Heart left ventricle (tissue), 16 donors: Measurements from ENCODE around the gene CTNNB1. TPM values are rescaled to one million over a fixed set of nuclear protein-coding genes. Genes with fewer than 3 reads are reported as not detected.

Experiments used
- ATAC-seq, 4 donors: fragments of 200-7000 bp; cut with Tn5 transposase; one replicate each; pipeline ENCODE4 v1.9.1; 2020 to 2022; ENCODE audit warnings: moderate library complexity in 4 of 4, mild to moderate bottlenecking in 3 of 4, moderate number of reproducible peaks in 1 of 4
- DNase-seq, 5 donors: peaks; one replicate each; pipeline ENCODE4 v3.0.0-alpha.2; 2020
- H3K27ac ChIP-seq, 12 donors: fragments of 200-600 bp; sonication (generic) in 4 of 12; one replicate each; pipeline versions ENCODE4 v1.5.0 to v1.8.0; 2016 to 2022; ENCODE audit warnings: mild to moderate bottlenecking in 2 of 12
- H3K27me3 ChIP-seq, 9 donors: fragments of 200-600 bp; sonication (generic) in 2 of 9; one replicate each; pipeline versions ENCODE4 v1.5.1 to v1.8.0; 2016 to 2022; ENCODE audit warnings: mild to moderate bottlenecking in 3 of 9
- H3K36me3 ChIP-seq, 9 donors: fragments of 200-600 bp; sonication (generic) in 2 of 9; one replicate each; pipeline versions ENCODE4 v1.5.0 to v1.8.0; 2018 to 2022; ENCODE audit warnings: mild to moderate bottlenecking in 2 of 9
- H3K4me1 ChIP-seq, 12 donors: fragments of 200-600 bp; sonication (generic) in 4 of 12; one replicate each; pipeline versions ENCODE4 v1.5.0 to v1.8.0; 2016 to 2022; ENCODE audit warnings: mild to moderate bottlenecking in 3 of 12
- H3K4me3 ChIP-seq, 12 donors: fragments of 200-600 bp; sonication (generic) in 4 of 12; one replicate each; pipeline versions ENCODE4 v1.5.0 to v1.8.0; 2017 to 2022; ENCODE audit warnings: mild to moderate bottlenecking in 9 of 12, moderate library complexity in 4 of 12
- H3K9me3 ChIP-seq, 12 donors: fragments of 200-600 bp; sonication (generic) in 4 of 12; one replicate each; pipeline versions ENCODE4 v1.5.0 to v1.8.0; 2016 to 2022; ENCODE audit warnings: mild to moderate bottlenecking in 1 of 12
- CTCF ChIP-seq, 12 donors: fragments of 200-600 bp; sonication (generic) in 4 of 12; IDR thresholded peaks; one replicate each; pipeline versions ENCODE4 v1.5.0 to v1.8.0; 2018 to 2022; ENCODE audit warnings: antibody characterized with exemption in 12 of 12, mild to moderate bottlenecking in 5 of 12
- POLR2A ChIP-seq, 2 donors: fragments of 450-650 bp; IDR thresholded peaks; one replicate each; pipeline ENCODE4 v1.6.1; 2017; ENCODE audit warnings: antibody characterized with exemption in 2 of 2, mild to moderate bottlenecking in 2 of 2, moderate library complexity in 2 of 2
- WGBS, 4 donors: extraction: QIAGEN DNeasy Blood & Tissue Kit in 2 of 4; methylation state at CpG; one replicate each; pipeline versions ENCODE4 v1.1.5 to v1.1.7; 2013 to 2018; 5-methylcytosine and 5-hydroxymethylcytosine counted together
- intact Hi-C, 10 donors: fragments of 100-400 bp; cut with DNase I; formaldehyde crosslinking; loops; one replicate each; pipeline versions ENCODE4 v1.11.1 to v1.14.2; 2022
- polyA plus RNA-seq, 2 donors: library from polyadenylated mRNA; stranded (reverse); fragments of 200-250 nt; gene quantifications; one replicate each; pipeline ENCODE4 v1.2.3, GENCODE V29; 2013
- total RNA-seq, 9 donors: library from RNA; depleted of rRNA in 2 of 9; stranded (reverse); fragments of >200 nt in 2 of 9; fragmentation: NEBNext Ultra II Directional in 3 of 9; extraction: Animal tissue kit (Norgen Biotek cat#: 25700) in 3 of 9; gene quantifications; one replicate each; pipeline versions ENCODE4 v1.1.0 to v1.2.4, GENCODE V29; 2016 to 2023
- donor health status: ischemic (EF 13 %, LVEDD 7.1; RV severe dilation, severe dysfunction).
- donor health status: healthy with polysubstance abuse.
- donor health status: DM: no; HTN: yes; CAD: no.
- donor health status: DM: no; HTN: no; CAD: no.
- donor health status: ischemic (EF 25% LVEDD 6.9; RV normal size, moderate dysfunction).
- donor health status: ischemic (EF 25% LVEDD 5.7; RV mildly dilated, moderate dysfunction).
- donor health status: healthy.
- donor health status: DM: yes; HTN: yes; CAD: no.
- donor health status: ischemic (EF 35%, LVEDD 5.7; RV mildly dilated, moderate dysfunction).
- donor health status: nonischemic (EF 11% LVEDD 7.7; RV severe dilation, severe dysfunction).
- donor health status: DM: yes; HTN: yes; CAD: no.
- donor health status: PGD.
- donor health status: ischemic (EF 29% LVEDD 5.4; RV normal size, mild dysfunction).
- donor health status: nonischemic (EF 23%, LVEDD 6.1; RV moderate dilation, normal function).

CTNNB1 gene
- total and polyA plus RNA-seq, 11 donors = 25.6 to 301 (median 208) TPM

DNA sequence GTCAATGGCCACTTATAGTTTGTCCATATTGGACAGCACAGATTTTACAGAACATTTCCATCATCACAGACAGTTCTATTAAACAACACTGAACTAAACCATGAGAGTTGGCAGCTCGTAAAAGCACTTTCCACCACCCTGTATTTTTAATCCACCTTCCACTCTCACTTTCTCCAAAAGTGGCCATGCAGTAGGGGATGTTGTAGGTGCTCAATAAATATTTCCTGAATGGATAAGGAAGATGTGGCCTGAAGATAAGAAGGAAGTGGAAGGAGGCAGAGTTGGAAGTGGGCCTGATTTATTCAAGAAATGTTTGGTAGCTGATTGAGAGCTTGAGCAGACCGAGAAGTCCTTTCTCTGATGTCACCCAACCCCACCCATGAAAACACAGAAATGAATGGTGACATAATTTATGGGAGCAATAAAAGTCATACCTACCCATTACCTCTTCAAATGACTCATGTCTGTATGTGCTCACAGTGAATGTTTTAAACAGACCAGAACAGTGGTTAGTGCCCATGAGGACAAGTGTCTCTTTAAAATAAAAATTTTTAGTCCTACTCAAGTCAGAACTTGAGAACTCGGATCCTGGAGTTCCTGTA is 39.6 kb upstream of the CTNNB1 start:
- ATAC-seq (no peak), DNase-seq (no peak)
- intact Hi-C loops = no loop called here
- Histone ChIP-seq H3K27ac (no peak overlapping the region), H3K9me3 (no peaks in the 10 kb centered on the region), H3K36me3 (no peaks in the 10 kb centered on the region), H3K4me1 (no peaks in the 10 kb centered on the region), H3K27me3 (no peaks in the 10 kb centered on the region), H3K4me3 (no peak overlapping the region)
- TF ChIP-seq CTCF (IDR thresholded peaks at IDR 0.05) = no peak
- TF ChIP-seq POLR2A (IDR thresholded peaks at IDR 0.05) = no peak
- 85 to 90% (median 86%) methylated on average over 3 of the region's 3 CpGs for WGBS, 4 donors

DNA sequence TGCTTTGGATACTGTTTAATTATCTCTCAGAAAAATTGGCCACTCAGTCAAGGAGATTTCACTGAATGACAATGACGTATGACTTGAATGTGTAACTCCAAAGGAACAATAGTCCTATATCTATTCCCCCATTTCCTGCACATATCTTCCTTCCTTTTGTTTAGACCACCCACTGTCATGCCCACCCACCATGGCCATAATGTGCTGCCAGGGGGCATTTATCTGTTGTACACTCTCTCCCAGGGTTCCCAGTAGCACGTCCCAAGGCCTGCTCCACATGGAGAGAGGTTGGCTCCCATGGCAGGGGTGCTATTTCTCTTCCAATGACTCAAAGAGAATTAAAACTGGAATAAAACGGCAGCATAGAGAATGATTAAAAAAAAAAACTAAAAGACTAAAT is 36.8 kb upstream of the CTNNB1 start:
- no peak for DNase-seq
- WGBS, 4 donors = 92 to 96% (median 95%) methylated on average over 3 of the region's 3 CpGs
- H3K36me3 ChIP-seq = no peaks in the 10 kb centered on the region
- intact Hi-C loops = no loop called here
- no peaks in the 10 kb centered on the region for H3K4me1 ChIP-seq
- H3K27ac ChIP-seq = no peak overlapping the region
- H3K27me3 ChIP-seq = no peaks in the 10 kb centered on the region
- H3K9me3 ChIP-seq = no peaks in the 10 kb centered on the region
- no peak for TF ChIP-seq CTCF (IDR thresholded peaks at IDR 0.05)
- no peak for TF ChIP-seq POLR2A (IDR thresholded peaks at IDR 0.05)
- H3K4me3 ChIP-seq = no peak overlapping the region
- ATAC-seq = no peak

DNA sequence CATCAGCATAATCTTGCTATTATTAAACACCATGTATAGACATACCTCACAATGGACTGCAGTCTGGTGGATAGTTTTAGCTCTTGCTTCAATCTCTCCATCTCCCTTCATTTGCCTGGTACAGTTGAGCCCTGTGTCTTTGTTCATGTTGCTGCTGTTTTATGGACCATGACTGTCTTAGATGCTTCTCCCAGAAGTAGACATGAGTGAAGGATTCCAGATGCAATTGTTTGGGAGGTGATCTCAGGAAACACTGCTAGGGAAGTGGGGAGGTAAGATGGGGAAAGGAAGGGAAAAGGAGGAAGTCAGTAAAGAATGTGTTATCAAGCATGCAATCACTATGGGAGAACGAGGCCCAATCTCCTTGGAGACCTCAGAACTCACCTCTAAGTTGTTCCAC is 36.3 kb upstream of the CTNNB1 start:
- DNase-seq = no peak
- ATAC-seq = no peak
- Histone ChIP-seq H3K9me3 (no peaks in the 10 kb centered on the region), H3K4me1 (no peaks in the 10 kb centered on the region), H3K4me3 (no peak overlapping the region), H3K27ac (no peak overlapping the region), H3K27me3 (no peaks in the 10 kb centered on the region), H3K36me3 (no peaks in the 10 kb centered on the region)
- intact Hi-C loops = no loop called here
- 50 to 84% (median 61%) methylated on average over 1 of the region's 1 CpG for WGBS, 4 donors
- TF ChIP-seq POLR2A (IDR thresholded peaks at IDR 0.05) (no peak), CTCF (IDR thresholded peaks at IDR 0.05) (no peak)

GRCh38 chr3:41163421-41163820 is 35.9 kb upstream of the CTNNB1 start:
- ATAC-seq = peak in 1 of 4 donors; percentile 30

More at GRCh38 chr3:41163421-41163820, 35.9 kb upstream of the CTNNB1 start:
- no peak for TF ChIP-seq POLR2A (IDR thresholded peaks at IDR 0.05)
- no peak for TF ChIP-seq CTCF (IDR thresholded peaks at IDR 0.05)
- DNase-seq = no peak
- Histone ChIP-seq H3K9me3 (no peaks in the 10 kb centered on the region), H3K27ac (no peak overlapping the region), H3K36me3 (no peaks in the 10 kb centered on the region), H3K4me1 (no peaks in the 10 kb centered on the region), H3K4me3 (no peak overlapping the region), H3K27me3 (no peaks in the 10 kb centered on the region)
- intact Hi-C loops = no loop called here
- 67 to 75% (median 71%) methylated on average over 3 of the region's 3 CpGs for whole genome bisulfite sequencing, 4 donors
